Left lobe of liver (tissue), 2 donors: ENCODE data around the gene REC8. TPM values are rescaled to one million over a fixed set of nuclear protein-coding genes. Genes with fewer than 3 reads are reported as not detected.

Source experiments
- ATAC-seq: fragments of 200-7000 bp; cut with Tn5 transposase; one replicate; pipeline ENCODE4 v1.9.1; 2020; ENCODE audit warnings: mild to moderate bottlenecking, moderate library complexity
- DNase-seq: peaks from one replicate; pipeline ENCODE4 v3.0.0-alpha.2; 2020; ENCODE audit warnings: low spot score
- total RNA-seq: library from RNA; stranded (reverse); gene quantifications from one replicate; pipeline ENCODE4 v1.2.1, GENCODE V29; 2021
- donor health status: DM: no; HTN: no; CAD: no; lungs with moderate emphysema.
- donor health status: DM: no; HTN: yes; CAD: no.

The REC8 gene
- total RNA-seq, 1 donor from 2014 or later, result 2.6 TPM

- ATAC-seq, result no peak
- DNase-seq, result no peak
Observed at GRCh38 chr14:24155100-24155499, 16.8 kb upstream of the REC8 start.

DNA sequence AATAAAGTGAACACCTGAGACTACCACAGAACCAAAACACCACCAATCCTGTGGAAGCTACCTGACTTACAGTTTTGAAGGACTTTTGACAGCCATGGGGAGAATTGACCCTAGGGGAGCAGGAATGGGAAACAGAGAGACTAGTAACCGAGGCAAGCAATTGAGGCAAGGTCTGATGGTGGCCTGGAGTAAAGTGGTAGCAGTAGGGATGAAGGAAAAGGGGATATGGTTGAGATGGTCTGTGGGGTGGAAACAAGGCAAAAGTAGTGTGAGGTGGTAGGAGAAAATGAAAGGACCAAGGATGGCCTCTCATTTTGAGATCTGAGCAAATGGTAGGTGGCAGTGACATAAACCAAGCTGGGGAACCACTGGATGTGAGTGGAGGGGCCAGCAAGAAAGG lies 15.0 kb upstream of the REC8 start:
- no peak for DNase-seq
- ATAC-seq, result no peak

DNA sequence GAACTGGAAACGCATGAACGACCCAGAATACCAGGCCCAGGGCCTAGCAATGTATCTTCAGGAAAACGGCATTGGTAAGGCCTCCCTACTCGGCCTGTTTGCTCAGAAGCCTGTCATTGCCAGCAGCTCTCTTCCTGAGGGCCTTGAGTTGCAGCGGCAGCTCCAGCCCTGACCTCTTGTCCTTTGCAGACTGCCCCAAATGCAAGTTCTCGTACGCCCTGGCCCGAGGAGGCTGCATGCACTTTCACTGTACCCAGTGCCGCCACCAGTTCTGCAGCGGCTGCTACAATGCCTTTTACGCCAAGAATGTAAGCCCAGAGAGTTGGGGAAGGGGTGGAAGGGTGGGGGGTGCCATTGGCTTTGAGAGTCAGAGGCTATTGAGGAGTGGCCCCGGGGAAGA lies 14.5 kb upstream of the REC8 start:
- ATAC-seq (no peak), DNase-seq (no peak)

- ATAC-seq (no peak), DNase-seq (no peak)
Observed at GRCh38 chr14:24159777-24160498, 11.9 kb upstream of the REC8 start.

DNA sequence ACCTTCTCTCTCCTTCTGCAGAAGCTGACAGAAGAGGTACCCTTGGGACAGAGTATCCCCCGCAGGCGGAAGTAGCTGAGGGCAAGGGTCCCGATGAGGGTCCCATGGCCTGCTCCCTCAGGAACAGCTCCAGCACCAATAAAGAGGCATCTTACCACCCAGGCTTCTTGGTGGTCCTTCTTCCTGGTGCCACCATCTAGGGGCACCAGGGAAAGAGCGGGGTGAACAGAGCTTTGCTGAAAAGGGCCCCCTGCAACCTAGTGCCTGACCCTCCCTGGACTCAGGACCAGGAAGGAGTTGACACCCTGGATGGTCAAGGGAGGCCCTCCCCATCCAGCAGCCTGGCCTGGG lies 11.4 kb upstream of the REC8 start:
- DNase-seq, result no peak
- no peak for ATAC-seq

- DNase-seq (peak; percentile 98), ATAC-seq (peak; percentile 90)
Observed at GRCh38 chr14:24160850-24161804, 10.8 kb upstream of the REC8 start, which contains the start of gene IRF9. Gene IRF9 (plus strand): TSS chr14:24161265. CDS start chr14:24162145, 880 bp downstream.

- ATAC-seq (no peak), DNase-seq (no peak)
Observed at GRCh38 chr14:24162093-24162492, 9.8 kb upstream of the REC8 start.

DNA sequence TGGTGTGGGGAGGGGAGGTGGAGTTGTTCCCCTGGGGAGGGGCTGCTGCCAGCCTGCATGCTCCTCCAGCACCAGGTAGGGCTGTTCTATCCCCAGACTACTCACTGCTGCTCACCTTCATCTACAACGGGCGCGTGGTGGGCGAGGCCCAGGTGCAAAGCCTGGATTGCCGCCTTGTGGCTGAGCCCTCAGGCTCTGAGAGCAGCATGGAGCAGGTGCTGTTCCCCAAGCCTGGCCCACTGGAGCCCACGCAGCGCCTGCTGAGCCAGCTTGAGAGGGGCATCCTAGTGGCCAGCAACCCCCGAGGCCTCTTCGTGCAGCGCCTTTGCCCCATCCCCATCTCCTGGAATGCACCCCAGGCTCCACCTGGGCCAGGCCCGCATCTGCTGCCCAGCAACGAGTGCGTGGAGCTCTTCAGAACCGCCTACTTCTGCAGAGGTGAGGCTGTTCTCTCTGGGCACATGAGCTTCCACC lies 7.3 kb upstream of the REC8 start:
- ATAC-seq (no peak), DNase-seq (no peak)

DNA sequence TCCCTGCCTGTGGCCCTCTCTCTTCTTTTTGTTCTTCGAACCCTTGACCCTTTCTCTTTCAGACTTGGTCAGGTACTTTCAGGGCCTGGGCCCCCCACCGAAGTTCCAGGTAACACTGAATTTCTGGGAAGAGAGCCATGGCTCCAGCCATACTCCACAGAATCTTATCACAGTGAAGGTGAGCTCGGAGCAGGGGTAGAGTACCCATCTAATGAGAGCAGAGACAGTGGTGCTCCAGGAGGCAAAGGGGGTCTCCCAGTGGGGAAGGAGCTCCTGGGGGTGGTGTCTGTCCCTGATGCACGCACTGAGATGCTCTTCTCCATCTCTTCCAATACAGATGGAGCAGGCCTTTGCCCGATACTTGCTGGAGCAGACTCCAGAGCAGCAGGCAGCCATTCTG lies 6.1 kb upstream of the REC8 start:
- no peak for ATAC-seq

DNA sequence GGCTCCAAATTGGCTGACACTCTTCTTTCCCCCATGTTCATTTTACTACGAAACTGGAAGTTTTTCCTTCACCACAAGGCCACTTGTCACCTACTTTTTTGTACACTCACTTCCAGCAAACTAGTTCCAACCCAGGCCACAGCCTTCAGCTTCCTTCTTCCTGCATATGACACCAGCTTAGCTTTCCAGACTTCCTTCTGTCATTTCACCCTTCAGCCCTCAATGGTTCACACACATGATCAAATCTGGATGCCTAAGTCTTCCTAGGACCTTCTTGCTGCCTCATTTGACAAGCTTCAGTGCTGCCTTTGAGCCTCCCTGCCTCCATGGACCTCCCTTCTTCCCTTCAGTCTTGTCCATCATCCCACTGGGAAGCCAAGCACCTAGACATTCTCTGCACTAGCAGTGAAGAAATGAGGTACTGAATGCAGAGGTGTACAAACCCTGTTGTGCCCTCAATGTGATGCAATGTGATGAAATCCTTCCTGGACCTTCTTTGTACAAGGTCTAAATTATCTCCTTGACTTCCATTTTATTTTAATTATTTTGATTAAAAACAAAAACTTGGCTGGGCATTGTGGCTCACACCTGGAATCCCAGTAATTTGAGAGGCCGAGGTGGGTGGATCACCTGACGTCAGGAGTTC lies 4.3 kb upstream of the REC8 start:
- DNase-seq, result no peak
- ATAC-seq, result no peak

More for the DNA sequence above, 6.1 kb upstream of the REC8 start:
- DNase-seq, result no peak

DNA sequence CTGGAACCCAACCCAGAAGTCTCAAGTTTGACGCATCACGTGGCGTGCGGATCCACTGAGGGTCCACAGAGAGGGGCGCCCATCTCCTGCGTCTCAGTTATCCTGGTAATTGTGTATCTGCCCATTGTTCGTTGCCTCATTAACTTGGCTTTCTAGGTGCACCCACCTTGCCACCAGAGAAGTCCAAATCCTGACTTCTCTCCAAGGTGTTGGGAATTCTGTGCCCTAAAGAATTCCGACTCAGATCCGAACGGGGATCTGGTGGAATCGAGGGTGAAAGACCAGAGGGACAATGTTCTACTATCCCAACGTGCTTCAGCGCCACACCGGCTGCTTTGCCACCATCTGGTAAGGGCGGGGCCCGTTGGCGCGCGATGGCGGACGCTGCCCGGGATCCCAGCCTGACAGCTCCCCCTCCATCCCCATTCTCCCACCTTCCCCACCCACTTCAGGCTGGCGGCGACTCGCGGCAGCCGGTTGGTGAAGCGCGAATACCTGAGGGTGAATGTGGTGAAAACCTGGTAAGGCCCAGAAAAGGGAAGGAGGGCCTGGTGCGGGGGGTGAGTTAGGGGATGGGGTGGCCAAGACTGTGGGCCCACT lies 481 bp downstream of the REC8 start:
- ATAC-seq, result no peak
- no peak for DNase-seq

DNA sequence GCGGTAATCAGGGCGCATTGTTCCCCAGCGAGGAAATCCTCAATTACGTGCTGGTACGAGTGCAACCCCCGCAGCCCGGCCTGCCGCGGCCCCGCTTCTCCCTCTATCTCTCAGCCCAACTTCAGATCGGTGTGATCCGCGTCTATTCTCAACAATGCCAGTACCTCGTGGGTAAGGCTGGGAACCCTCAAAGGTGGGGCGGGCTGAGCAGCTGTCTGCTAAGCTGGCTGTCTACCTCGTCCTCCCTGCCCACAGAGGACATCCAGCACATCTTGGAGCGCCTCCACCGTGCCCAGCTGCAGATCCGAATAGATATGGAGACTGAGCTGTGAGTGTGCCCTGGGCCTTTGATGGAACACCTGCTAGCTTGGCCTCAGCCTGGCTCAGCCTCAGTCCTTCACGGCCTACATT lies 996 bp downstream of the REC8 start:
- ATAC-seq, result no peak
- DNase-seq, result no peak

- ATAC-seq (no peak), DNase-seq (no peak)
Observed at GRCh38 chr14:24176599-24176998, 4.7 kb downstream of the REC8 start.

DNA sequence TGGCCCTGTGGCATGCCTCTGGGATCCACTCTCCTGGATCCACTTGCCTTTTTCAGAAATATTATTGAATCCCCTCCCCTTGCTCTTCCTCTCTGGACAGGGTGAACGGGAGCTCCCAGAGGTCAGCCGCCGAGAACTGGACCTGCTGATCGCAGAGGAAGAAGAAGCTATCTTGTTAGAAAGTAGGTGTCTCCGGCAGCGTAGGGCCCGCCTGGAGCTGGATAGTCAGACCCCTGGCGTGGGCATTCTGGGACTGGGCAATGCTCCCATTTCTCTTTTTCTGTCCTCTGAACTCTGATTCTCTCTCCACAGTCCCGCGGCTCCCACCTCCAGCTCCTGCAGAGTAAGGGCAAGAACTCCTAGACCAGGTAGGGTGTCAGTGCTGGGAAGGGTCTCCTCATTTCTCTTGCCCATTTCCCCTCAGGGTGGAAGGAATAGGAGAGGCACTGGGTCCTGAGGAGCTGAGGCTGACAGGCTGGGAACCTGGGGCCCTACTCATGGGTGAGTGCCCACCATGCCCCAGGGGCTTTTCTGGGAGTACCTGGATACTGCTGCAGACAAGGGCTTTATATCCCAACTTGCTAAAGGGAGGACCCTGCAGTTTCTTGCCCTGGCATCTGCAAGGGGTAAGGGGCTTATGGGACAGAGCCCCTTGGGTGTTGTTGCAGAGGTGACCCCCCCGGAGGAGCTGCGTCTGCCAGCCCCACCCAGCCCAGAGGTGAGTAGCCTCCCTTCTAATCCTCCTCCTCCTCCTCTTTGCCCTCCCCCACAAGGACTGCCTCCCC lies 5.4 kb downstream of the REC8 start:
- ATAC-seq, result no peak
- no peak for DNase-seq

DNA sequence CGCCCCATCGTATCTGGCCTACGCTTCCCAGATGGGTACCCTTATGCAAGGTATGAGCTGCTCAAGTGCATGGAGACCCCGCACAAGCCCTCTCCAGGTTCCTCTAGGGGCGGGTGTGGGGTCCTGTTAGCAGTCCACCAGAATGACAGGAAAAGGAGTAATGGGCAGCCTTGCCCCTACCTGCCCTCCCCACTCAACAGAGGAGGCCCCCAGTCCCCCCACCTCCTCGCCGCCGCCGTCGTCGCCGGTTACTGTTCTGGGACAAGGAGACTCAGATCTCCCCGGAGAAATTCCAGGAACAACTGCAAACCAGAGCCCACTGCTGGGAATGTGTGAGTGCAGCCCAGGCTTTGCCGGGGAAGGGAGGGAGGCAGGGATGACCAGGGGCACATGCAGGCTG lies 6.0 kb downstream of the REC8 start:
- ATAC-seq, result no peak
- DNase-seq, result no peak

GRCh38 chr14:24178399-24179178 lies 6.7 kb downstream of the REC8 start:
- DNase-seq, result peak; percentile 65
- peak; percentile 59 for ATAC-seq

GRCh38 chr14:24179294-24179960 lies 7.5 kb downstream of the REC8 start:
- ATAC-seq (peak; percentile 3), DNase-seq (no peak)

DNA sequence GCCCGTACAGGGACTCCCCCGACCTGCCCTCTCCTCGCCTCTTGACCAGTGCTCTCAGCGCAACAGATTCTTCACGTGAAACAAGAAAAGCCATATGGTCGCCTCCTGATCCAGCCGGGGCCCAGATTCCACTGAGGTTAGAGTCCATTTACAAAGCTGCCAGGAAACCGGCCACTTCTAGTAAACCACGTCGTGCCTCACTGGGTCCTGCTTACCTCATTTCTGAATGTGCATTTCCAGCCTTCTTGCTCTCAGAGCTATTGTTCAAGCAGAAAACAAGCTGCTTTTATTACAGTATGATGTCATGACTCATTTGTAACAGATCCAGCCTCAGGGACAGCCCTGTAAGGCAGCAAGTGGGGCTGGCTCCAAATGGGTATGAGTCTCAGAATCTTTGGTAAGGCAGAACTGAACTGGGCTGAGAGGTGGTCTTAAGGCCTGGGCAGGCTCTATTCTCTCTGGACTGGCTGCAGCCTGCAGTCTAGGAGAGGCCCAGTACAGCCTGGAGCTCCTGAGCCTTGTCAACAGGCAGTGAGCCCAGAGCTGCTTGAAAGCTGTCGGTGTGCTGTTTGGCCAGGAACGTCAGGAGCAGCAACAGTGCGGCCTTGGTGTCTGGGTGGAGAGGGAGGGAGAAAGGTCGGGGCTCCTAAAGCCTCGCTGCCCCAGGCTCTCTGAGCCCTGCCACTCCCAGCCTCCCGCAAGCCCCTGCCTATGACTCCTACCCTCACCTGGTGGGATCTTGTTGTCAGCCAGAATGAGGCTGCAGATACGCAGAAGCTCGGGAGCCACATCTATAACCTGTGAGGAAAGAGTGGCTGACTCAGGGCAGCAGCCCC lies 8.3 kb downstream of the REC8 start:
- peak; percentile 84 for DNase-seq

More for the DNA sequence above, 8.3 kb downstream of the REC8 start:
- peak; percentile 76 for ATAC-seq
